ENCODE data around the gene KIAA0753.
"Not testable (repeated sequence)": the region's sequence is repeated elsewhere in the genome, so short reads cannot be mapped to it uniquely, and the experiment has no call there.

Gene KIAA0753

DNA sequence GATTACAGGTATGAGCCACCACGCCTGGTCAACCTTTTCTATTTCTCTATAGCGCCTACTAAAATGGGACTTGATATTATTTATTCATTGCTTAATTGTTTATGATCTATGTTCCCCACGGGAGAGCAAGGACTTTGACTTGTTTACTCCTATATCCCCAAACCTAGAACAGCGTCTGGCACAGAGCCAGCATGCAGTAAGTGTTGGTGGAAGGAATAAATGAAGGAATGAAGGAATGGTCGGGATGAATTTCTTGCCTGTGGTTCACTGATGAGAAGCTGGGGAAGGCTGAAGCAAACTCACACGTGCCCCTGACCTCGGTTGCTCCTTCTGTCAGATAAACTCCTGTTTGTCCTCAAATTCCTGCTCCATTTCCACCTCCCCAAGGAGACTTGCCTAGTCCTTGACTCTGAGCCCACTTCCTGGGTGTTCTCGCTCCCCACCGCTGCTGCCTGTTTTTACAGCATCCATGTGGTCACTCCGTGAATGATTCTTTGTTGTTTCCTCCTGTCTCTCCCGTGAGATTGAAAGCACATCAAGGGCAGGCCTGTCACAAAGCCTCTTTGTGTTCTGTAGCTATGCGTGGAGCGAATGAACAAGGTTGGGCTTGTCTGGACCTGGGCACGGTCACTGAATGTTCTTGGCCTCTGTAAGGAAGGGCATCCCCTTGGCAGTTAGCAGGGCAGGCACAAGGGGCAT is 28.4 kb upstream of the KIAA0753 start:
- DNase-seq (ENCODE audit: low spot score), result no peak

DNA sequence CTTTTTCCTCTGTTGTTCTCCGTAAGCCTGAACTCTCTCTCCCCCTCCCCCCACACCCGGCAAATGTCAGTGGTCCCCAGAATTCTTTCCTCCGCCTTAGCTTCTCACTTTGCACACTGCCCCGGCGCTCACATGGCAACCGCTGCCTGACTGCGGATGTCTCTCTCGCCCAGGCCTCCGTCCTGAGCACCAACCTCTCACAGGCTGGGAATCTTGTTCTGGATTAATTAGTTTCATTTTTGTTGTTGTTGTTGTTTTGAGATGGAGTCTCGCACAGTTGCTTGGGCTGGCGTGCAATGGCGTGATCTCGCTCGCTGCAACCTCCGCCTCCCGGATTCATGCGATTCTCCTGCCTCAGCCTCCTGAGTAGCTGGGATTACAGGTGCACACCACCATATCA is 27.7 kb upstream of the KIAA0753 start:
- DNase-seq (ENCODE audit: low spot score), result no peak

DNA sequence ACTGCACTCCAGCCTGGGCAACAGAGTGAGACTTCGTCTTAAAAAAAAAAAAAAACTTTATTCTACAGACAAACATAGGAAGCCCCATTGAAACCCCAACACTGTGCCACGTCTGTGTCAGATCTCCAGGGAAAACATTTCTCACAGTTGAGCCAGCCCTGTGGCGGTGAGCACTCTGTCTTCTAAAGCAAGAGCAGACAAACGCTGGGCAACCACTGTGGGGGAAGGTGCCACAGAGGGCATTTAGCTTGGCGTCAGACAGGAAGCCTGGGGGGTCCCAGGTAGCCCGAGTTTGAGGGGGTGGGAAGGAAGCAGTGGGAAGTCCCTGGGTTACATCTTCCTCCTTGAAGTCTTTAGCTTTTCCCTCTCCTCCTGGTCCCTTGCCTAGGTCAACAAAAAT is 27.0 kb upstream of the KIAA0753 start:
- no peak for DNase-seq (ENCODE audit: low spot score)

DNA sequence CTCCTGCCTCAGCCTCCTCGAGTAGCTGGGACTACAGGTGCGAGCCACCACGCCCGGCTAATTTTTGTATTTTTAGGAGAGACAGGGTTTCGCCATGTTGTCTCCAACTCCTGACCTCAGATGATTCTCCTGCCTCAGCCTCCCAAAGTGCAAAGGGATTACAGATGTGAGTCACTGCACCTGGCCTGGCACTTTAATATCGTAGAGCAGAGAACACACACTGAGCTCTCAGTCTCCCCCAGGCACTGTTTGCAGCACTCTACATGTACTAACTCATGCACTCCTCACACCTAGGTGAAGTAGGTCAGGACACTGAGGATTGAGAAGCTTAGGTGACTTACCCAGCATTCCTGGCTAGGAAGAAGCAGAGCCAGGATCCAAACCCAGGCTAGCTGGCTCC is 26.0 kb upstream of the KIAA0753 start:
- DNase-seq (ENCODE audit: low spot score), result no peak

DNA sequence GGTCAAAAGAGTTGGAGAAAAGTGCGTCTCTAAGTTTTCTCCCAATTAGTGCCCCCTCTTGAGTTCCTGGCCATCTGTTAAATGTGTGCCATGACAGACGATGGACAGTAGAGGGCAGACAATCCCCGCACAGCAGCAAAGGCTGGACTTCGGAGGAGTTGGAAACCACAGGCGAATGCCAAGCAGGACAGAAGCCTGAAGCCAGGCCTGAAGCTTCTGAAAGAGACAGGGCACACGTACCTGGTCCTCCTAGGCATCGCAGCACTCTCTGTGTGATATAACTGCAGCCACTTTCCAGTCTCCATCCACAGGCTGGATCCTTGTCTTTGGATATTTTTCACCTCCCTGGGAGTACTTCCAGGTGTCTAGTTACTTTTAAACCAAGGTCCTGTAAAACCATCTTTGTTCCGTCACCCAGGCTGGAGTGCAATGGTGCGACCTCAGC is 25.6 kb upstream of the KIAA0753 start:
- peak; percentile 68 for DNase-seq (ENCODE audit: low spot score)

DNA sequence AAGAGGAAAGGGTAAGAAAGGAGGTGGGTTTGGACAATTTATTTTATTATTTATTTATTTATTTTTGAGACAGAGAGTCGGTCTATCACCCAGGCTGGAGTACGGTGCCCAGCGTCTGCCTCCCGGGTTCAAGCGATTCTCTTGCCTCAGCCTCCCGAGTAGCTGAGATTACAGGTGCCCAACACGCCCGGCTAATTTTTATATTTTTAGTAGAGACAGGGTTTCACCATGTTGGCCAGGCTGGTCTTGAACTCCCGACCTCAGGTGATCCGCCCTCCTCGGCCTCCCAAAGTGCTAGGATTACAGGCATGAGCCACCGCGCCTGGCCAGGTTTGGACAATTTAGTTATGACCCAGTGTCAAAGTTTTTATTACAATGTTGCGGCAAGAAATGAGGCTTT is 22.7 kb upstream of the KIAA0753 start:
- DNase-seq (ENCODE audit: low spot score), result not testable (repeated sequence)

DNA sequence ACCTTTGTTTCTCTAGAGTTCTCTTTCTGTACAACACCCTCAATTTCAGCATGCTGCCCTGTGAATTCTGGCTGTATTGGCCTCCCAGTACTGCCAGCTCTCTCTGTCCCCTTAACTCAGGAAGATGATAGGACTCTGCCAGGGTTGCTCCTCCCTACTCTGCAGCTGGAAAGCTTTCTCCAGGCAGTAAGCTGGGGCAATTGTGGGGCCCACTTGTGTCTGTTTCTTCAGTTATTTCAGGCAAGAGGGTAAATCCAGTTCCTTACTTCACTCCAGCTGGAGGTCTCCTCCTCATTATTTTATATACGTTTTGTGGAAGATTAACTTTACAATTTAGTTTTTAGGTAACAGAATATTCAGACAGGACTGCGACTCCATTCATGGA is 20.9 kb upstream of the KIAA0753 start:
- no peak for DNase-seq (ENCODE audit: low spot score)

DNA sequence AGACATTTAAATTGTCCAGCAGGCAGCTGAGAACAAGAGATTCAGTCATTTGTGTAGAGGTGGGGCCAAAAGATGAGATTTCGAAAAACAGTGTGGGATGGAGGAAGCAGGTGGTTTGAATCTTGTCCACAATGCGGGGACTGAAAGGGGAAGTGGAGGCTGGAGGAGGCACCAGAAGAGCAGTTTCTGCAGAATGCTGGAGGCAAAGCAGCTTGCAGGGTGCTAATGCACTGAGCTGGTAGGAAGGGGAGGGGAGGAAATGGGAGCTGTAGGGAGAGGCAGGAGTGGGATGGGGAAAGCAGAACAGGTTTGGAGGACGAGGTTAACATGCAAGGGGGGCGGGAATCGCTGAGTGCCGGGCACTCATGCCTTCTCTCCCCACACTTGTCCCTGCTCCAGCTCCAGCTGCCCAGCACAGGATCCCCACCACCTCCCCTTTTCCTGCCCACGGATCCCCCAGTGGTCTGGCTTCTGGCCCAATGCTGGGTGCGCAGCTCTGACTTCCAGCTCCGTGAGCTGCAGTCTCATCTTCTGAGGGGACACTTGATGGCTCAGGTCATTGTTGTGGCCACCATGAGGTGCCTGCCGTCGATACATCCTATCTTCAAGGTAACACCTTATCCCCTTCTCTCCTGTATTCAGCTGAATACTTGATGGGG is 20.4 kb upstream of the KIAA0753 start:
- DNase-seq (ENCODE audit: low spot score), result peak; percentile 58

DNA sequence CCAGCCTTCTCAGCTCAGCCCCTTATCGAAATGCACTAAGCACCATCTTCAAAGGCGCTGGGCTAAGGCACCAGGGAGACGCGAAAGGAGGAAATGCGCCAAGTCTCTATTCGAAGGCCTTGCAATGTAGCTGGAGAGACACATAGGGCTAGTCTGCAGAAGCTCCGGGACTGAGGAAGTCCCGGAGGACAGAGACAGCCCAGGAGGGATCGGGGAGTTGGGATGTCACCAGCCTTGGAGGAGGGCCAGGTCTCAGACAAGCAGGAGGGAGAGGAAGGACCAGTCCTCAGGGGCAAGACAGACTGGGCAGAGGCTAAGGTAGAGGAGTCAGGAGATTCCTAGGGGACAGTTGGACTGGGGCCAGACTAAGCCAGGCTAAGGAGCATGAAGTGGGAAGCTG is 19.6 kb upstream of the KIAA0753 start:
- DNase-seq (ENCODE audit: low spot score), result no peak

DNA sequence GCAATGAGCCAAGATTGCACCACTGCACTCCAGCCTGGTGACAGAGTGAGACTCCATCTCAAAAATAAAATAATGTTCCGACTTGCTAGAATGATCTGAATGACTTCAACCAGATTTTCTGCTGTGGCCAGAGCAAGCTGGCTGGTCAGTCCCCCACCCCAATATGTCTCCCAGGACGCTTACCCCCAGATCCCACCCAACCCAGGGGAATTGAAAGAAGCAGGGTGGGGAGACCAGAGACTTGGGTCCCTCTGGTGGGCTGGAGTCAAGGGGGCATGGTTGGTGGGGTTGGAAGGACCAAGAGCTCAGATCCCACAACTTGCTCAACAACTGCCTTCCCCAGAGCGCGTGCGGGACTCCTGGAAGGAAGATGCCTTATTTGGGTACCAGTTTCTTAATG is 17.9 kb upstream of the KIAA0753 start:
- not testable (repeated sequence) for DNase-seq (ENCODE audit: low spot score)

DNA sequence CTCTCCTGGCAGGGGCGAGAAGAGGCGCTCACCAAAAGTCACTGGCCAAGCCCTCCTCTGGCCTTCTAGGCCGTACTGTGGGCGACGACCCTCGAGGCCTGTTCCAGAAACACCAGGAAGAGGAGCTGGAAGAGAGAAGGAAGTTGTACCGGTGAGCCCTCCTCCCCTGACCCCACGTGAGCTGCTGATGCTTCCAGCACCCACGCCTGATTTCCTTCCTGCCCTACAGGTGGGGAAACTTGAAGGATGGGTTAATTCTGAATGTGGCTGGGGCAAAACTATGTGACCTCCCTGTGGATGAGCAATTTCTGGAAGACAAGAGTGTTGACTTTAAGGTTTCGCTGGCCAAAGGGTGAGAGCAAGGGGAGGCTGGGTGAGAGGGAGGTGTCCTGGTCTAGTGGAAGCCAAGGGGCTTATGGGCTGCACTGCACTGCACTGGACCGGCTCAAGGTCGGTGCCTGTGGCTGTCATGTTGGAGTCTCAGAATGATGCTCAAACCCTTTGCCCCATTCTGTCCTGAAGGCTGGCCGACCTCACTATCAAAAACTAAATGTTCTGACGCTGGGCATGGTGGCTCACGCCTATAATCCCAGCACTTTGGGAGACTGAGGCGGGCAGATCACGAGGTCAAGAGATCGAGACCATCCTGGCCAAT is 17.2 kb upstream of the KIAA0753 start:
- DNase-seq (ENCODE audit: low spot score), result no peak

DNA sequence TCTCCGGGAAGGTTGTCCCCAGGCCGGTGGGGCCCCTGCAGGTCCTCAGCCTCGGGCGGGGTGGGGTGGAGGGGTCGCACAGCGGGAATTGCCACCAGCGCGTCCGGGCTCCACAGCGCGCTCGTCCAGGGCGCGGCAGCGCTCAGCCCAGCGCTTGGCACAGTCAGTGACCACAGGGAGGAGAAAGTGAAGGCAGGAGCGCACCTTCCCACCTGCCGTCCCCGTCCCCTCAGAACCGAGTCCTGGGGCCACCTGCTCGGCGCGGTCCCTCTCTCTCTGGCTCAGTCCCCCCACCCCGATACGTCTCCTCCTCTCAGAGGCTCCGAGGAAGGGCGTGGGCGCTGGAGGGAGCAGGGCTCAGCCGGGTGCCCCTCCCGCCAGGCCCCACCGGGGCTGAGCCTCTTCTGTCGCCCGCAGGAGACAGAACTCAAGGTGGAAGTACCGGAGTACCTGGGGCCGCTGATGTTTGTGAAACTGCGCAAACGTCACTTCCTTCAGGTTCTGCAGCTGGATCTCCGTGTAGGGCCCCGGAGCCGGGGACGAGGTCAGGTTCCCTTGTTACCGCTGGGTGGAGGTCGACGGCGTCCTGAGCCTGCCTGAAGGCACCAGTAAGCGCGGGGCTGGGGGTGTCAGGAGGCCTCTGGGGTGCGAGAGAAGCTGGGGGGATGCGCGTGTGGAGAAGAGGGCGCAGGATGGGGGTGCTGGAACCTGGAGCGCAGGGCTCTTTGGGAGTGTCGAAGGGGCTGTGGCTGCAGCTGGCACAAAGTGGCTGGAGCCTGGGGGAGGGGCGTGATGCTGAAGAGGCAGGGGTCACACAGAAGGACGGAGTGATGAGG is 16.5 kb upstream of the KIAA0753 start:
- peak; percentile 73 for DNase-seq (ENCODE audit: low spot score)

DNA sequence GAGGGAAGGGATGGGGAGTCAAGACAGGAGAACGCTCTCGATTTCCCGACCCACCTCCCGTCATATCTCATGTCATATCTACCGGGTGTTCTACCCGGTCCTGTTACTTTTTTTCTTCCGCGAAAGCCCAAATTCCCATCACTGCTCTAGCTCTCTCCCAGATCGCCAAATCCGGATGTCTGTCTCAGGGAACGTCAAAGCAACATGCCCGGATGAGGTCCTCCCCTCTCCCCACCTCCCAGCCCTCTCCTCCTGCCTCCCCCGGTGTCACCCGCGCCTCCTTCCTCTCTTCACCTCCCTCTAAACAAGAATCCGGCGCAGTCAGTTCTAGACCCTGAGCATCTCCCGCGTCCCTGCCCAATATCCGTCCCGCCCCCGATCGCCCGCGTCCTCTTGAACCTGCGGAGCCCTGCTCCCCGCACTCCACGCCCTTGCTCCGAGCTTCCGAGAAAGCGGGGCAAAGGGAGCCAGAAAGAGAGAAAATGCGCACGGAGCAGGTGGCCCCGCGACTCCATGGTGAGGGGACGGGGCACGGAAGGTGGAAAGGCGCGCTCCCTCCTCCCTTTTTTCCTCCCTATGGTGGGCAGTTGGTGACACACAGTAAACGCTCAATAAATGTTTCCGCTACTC is 15.3 kb upstream of the KIAA0753 start:
- not testable (repeated sequence) for DNase-seq (ENCODE audit: low spot score)

DNA sequence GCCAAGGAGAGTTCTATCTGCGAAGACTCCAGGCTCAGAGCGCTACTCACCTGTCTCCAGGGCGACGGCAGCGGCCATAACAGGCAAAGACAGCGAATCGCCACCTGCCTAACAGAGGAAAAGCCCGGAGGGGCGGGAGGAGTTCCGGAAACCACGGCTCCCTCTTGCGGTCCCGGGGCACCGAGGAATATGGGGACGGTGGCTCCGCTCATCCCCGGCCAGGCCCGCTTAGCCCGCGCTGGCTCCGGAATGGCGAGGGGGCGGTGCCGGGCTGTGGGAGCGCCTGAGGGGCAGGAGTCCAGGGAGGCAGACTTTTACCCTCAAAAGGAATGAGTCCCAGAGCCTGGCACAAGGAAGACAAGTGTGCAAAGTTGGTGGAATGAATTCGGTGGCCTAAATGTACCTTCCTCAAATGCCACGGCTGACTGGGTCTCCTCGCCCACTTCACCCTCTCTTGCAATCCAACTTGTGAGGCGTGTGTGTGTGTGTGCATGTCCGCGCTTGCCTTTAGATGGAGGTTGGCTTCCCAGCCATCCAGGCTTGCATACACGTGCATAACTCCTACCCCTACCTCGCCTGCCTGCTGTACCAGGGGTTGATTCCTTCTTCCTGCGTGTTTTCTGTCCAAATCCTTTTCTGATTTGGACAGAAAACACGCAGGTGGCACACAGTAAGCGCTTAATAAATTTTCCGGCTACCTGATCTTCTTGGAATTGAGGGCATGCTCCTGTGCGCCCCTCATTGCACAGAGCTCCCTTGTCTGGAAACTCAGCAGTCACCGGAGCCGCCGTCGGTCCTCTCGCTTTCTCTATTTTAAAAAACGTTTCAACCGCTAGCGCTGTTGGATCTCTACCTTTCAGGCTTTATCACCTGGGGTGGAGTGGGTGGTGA is 14.6 kb upstream of the KIAA0753 start:
- DNase-seq (ENCODE audit: low spot score), result peak; percentile 10

DNA sequence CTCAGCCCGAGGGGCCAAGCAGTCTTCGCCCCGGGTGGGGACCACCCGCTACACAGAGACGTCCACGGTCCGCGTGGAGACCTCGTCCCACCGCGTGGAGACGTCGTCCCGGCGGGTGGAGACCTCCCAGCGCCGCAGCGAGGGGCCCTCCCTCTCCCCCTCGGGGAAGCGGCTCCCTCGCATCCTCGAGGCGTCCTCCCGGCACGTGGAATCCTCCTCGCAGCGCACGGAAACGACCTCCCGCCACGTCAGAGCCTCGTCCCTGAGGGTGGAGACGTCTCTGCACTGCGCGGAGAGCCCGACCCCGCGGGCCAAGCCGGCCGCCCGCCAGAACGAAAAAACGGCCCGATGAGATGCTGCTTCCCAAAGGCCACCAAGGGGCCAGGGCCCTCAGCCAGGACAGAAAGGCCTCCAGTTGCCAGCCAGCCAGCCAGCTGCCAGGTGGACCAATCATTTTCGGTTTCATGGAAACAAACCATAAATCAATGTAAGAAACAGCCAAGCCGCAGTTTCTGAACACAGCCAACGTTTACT is 11.5 kb upstream of the KIAA0753 start:
- DNase-seq (ENCODE audit: low spot score), result peak; percentile 27

DNA sequence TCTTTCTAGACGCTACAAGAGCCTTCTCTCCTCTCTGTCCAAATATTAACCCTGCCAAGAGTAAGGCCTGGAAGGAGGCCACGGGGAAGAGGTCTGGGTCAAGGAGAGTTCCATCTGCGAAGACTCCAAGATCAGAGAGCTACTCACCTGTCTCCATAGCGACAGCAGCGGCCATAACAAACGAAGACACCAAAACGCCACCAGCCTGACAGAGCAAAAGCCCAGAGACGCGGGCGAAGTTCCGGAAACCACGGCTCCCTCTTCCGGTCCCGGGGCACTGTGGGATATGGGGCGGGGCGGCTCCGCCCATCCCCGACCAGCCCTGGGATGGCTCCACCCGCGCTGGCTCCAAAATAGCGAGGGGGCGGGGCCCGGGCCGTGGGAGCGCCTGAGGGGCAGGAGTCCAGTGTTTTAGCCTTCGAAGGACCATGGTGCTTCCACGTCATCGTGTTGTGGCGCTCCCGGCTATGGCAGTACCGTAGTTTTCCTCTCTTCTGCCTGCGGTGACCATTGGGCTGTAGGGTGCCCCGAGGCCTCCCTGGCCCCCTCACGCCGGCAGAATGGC is 10.9 kb upstream of the KIAA0753 start, which contains the start of the genes C17orf100 and MED31:
TSS of gene C17orf100 (plus strand) at position 409 of the 565 bp plus-strand sequence. CDS start at position 561, 152 bp downstream.
TSS of gene MED31 (minus strand) at position 252 of the 565 bp plus-strand sequence. CDS start at position 175, 77 bp downstream.
- DNase-seq (ENCODE audit: low spot score), result peak; percentile 95

DNA sequence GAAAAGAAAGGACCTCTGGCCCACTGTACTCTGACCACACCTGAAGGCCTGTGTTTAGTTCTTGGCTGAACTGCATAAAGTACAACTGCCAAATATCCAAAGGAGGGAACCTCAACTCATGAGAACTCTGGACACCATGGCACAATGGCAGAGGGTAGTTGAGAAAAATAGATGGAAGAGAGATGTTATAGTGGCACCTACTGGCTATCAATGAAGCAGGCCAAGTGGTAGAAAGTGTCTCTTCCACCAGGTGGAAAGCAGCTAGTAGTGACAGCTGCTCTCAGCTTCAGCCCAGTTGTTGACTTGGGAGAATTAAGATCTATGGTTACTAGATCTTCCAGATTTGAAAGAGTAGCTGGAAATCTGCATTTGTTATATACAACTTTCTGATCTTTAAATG is 7.7 kb upstream of the KIAA0753 start:
- peak; percentile 16 for DNase-seq (ENCODE audit: low spot score)

DNA sequence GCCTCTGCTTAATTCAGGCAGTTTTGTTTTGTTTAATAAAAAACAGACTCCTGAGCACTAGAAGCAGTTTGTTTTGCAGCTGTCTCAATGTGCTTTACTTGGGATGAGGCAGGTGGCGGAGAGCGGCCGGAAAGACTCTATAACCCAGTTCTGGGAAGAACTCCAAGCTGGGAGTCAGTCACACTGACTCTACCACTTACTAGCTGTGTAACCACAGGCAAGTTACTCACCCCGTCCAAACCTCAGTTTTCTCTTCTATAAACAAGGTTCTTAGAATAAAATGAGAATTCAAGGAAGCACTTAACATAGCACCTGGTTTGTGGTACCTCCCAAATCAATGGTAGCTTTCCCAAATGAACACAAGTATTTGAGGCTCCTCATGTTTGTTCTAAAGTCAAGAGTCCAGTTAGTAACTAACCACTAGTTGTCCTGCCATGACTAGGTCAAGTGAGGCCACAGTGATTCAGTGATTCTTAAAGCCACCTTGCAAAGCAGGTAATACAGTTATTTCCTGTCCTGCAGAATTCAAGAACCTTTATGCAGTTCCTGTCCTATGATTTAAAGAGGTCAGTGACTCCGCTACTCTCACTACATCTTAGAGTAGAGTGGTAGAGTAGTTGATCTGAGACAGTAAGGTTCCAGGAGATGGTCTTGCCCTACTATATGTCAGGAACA is 3.1 kb upstream of the KIAA0753 start:
- DNase-seq (ENCODE audit: low spot score), result no peak

DNA sequence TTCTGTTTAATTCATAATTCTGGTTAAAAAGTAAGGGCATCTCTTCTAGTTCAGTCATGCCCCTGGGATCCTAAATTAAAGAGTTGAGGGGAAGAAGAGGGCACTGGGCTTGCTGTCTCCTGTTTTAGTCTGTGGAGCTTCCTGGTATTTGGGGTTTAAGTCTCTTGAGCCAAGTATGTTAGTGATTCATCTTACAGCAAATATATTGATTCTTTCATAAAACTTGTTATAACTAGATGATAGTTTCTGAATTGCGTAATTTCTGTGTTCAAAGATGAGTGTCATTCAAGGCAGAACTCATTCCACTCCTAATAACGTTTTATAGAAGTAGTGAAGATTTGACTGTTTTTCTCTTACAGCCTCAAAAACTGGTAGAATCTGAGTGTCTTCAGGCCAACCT is 2.1 kb upstream of the KIAA0753 start:
- DNase-seq (ENCODE audit: low spot score), result no peak

Measured in germinal center (tissue), 1 donor.